Adrenal gland (tissue), 12 donors: ENCODE measurements around the gene UHRF2. TPM values are rescaled to one million over a fixed set of nuclear protein-coding genes. Genes with fewer than 3 reads are reported as not detected.
A peak's percentile ranks its signal among the peaks of the same experiment; 100 is the strongest.

ENCODE experiments used
- DNase-seq, 7 donors: peaks; one replicate each; pipeline ENCODE4 v3.0.0-alpha.2; 2019 to 2020
- H3K27ac ChIP-seq, 5 donors: fragments of 200-600 bp; sonication (generic) in 4 of 5; 1 replicate in 3 of 5; 2 replicates in 2 of 5; pipeline versions ENCODE4 v1.5.1 to v1.8.0; 2016 to 2020; ENCODE audit warnings: mild to moderate bottlenecking in 1 of 5
- H3K27me3 ChIP-seq: fragments of 200-600 bp; 2 replicates; pipeline ENCODE4 v1.8.0; 2021
- H3K36me3 ChIP-seq, 2 donors: fragments of 200-600 bp; replicated peaks in 1 of 2; 1 replicate in 1 of 2; 2 replicates in 1 of 2; pipeline versions ENCODE4 v1.5.1 to v1.8.0; 2018 to 2022
- H3K4me1 ChIP-seq, 2 donors: fragments of 200-600 bp; replicated peaks in 1 of 2; 1 replicate in 1 of 2; 2 replicates in 1 of 2; pipeline versions ENCODE4 v1.5.1 to v1.8.0; 2018 to 2021
- H3K4me3 ChIP-seq, 4 donors: fragments of 200-600 bp; sonication (generic) in 3 of 4; one replicate each; pipeline ENCODE4 v1.5.1; 2016 to 2018
- H3K9me3 ChIP-seq, 3 donors: fragments of 200-600 bp; sonication (generic) in 1 of 3; replicated peaks in 1 of 3; 1 replicate in 2 of 3; 2 replicates in 1 of 3; pipeline versions ENCODE4 v1.5.1 to v1.8.0; 2016 to 2021
- CTCF ChIP-seq, 6 experiments: fragments of 450-650 bp in 4 of 6; fragments of 200-600 bp in 2 of 6; sonication (generic) in 1 of 6; IDR thresholded peaks; 1 replicate in 5 of 6; 2 replicates in 1 of 6; pipeline versions ENCODE4 v1.5.1 to v1.8.0; 2016 to 2021; ENCODE audit warnings: antibody characterized with exemption in 6 of 6, mild to moderate bottlenecking in 2 of 6, moderate library complexity in 1 of 6
- POLR2A ChIP-seq, 2 donors: fragments of 450-650 bp; IDR thresholded peaks; one replicate each; pipeline ENCODE4 v1.6.1; 2017; ENCODE audit warnings: antibody characterized with exemption in 2 of 2, mild to moderate bottlenecking in 2 of 2, moderate library complexity in 1 of 2
- WGBS, 4 donors: extraction: QIAGEN DNeasy Blood & Tissue Kit in 2 of 4; methylation state at CpG; one replicate each; pipeline versions ENCODE4 v1.1.5 to v1.1.7; 2013 to 2017; 5-methylcytosine and 5-hydroxymethylcytosine counted together
- intact Hi-C, 2 donors: fragments of 100-400 bp; cut with DNase I; formaldehyde crosslinking; loops; one replicate each; pipeline versions ENCODE4 v1.14.1 to v1.15.0; 2022 to 2023
- polyA plus RNA-seq, 3 donors: library from polyadenylated mRNA; stranded (reverse); fragments of 200-250 nt in 2 of 3; fragments of 350-450 nt in 1 of 3; fragmentation: Illumina TruSeq in 1 of 3; extraction: RNeasy Lipid Tissue Mini Kit (QIAGEN cat#74804) in 1 of 3; gene quantifications; one replicate each; pipeline ENCODE4 v1.2.3, GENCODE V29; 2013 to 2014
- total RNA-seq, 9 donors: library from RNA; depleted of rRNA in 4 of 9; stranded (reverse); fragments of >200 nt in 4 of 9; fragments of 120-200 nt in 1 of 9; fragmentation: NEBNext Ultra II Directional in 1 of 9; extraction: Animal tissue kit (Norgen Biotek cat#: 25700) in 1 of 9; gene quantifications; one replicate each; pipeline versions ENCODE4 v1.1.0 to v1.2.4, GENCODE V29; 2013 to 2023
- donor health status: healthy with polysubstance abuse.
- donor health status: Bipolar disorder and iron deficiency.
- donor health status: DM: yes; HTN: yes; CAD: no.
- donor health status: DM: no; HTN: no; CAD: no.
- donor health status: DM: no; HTN: no; CAD: no.
- donor health status: DM: yes; HTN: yes; CAD: no.

Gene UHRF2
- total and polyA plus RNA-seq, 12 donors, result 16.1 to 49.8 (median 26.4) TPM

GRCh38 chr9:6410633-6411032 is 2.4 kb upstream of the UHRF2 start:
- TF ChIP-seq POLR2A (IDR thresholded peaks at IDR 0.05) (no peak), CTCF (IDR thresholded peaks at IDR 0.05) (no peak)
- WGBS, 4 donors, result 86 to 93% (median 88%) methylated on average over 4 of the region's 4 CpGs
- no peak for DNase-seq
- intact Hi-C loops, result loop anchor here in 1 of 2 donors (10.0 kb wide), 1 partner anchor 84 kb away; no protein-coding TSS in a partner anchor
- Histone ChIP-seq H3K4me3 (no peak overlapping the region), H3K4me1 (peaks cover 9 to 17% of the 10 kb centered on the region in 2 donors), H3K27me3 (no peaks in the 10 kb centered on the region), H3K27ac (no peak overlapping the region), H3K9me3 (no peaks in the 10 kb centered on the region), H3K36me3 (no peaks in the 10 kb centered on the region)

GRCh38 chr9:6413365-6414246 is 607 bp downstream of the UHRF2 start:
- H3K4me1 ChIP-seq, result peaks cover 9 to 35% of the 10 kb centered on the region in 2 donors
- H3K27ac ChIP-seq, result peak overlapping the region; percentile 43 to 93 (median 90)
- 0 to 2% (median 0%) methylated on average over 1 to 92 of the region's 92 CpGs for WGBS, 4 donors
- H3K27me3 ChIP-seq, result no peaks in the 10 kb centered on the region
- intact Hi-C loops, result loop anchor here in 1 of 2 donors (10.0 kb wide), 1 partner anchor 81 kb away; no protein-coding TSS in a partner anchor
- peak in 4 of 7 donors; percentile 34 to 54 (median 42) for DNase-seq
- H3K36me3 ChIP-seq, result no peaks in the 10 kb centered on the region
- H3K4me3 ChIP-seq, result peak overlapping the region; percentile 53 to 100 (median 78)
- no peak for TF ChIP-seq POLR2A (IDR thresholded peaks at IDR 0.05)
- TF ChIP-seq CTCF (IDR thresholded peaks at IDR 0.05), result no peak
- no peaks in the 10 kb centered on the region for H3K9me3 ChIP-seq

- Histone ChIP-seq H3K36me3 (no peaks in the 10 kb centered on the region), H3K27me3 (no peaks in the 10 kb centered on the region), H3K4me3 (peak overlapping the region in 3 of 4 donors; percentile 53 to 100 (median 86)), H3K9me3 (no peaks in the 10 kb centered on the region), H3K27ac (peak overlapping the region in 4 of 5 donors; percentile 76 to 93 (median 91)), H3K4me1 (peaks cover 9 to 41% of the 10 kb centered on the region in 2 donors)
- TF ChIP-seq POLR2A (IDR thresholded peaks at IDR 0.05) (peak in 1 of 2 donors; percentile 9), CTCF (IDR thresholded peaks at IDR 0.05) (no peak)
- peak in 1 of 7 donors; percentile 26 for DNase-seq
- WGBS, 4 donors, result 0 to 1% (median 1%) methylated on average over 11 of the region's 11 CpGs
- intact Hi-C loops, result loop anchor here in 1 of 2 donors (10.0 kb wide), 1 partner anchor 81 kb away; no protein-coding TSS in a partner anchor
Observed at GRCh38 chr9:6414247-6414641, 1.2 kb downstream of the UHRF2 start.

GRCh38 chr9:6415266-6415665 is 2.3 kb downstream of the UHRF2 start:
- 44 to 56% (median 54%) methylated on average over 5 of the region's 5 CpGs for WGBS, 4 donors
- Histone ChIP-seq H3K4me3 (peak overlapping the region in 1 of 4 donors; percentile 100), H3K4me1 (peaks cover 9 to 47% of the 10 kb centered on the region in 2 donors), H3K27ac (no peak overlapping the region), H3K9me3 (no peaks in the 10 kb centered on the region), H3K27me3 (no peaks in the 10 kb centered on the region), H3K36me3 (no peaks in the 10 kb centered on the region)
- no peak for TF ChIP-seq POLR2A (IDR thresholded peaks at IDR 0.05)
- no peak for TF ChIP-seq CTCF (IDR thresholded peaks at IDR 0.05)
- intact Hi-C loops, result loop anchor here in 1 of 2 donors (10.0 kb wide), 1 partner anchor 80 kb away; no protein-coding TSS in a partner anchor
- DNase-seq, result no peak
